PFSK-1 (cell line): ENCODE data around the gene ABCA7.

Source experiments
- POLR2AphosphoS5 ChIP-seq: IDR thresholded peaks from 2 replicates; pipeline ENCODE4 v1.6.1; 2012; ENCODE audit warnings: low read depth, mild to moderate bottlenecking, control low read depth, low read length, moderate library complexity
- REST ChIP-seq, 2 experiments: IDR thresholded peaks; 2 replicates each; pipeline versions ENCODE4 v1.6.1 to v1.8.0; 2011 to 2012; ENCODE audit warnings: low read depth in 2 of 2, low read length in 2 of 2, control low read depth in 1 of 2, inconsistent platforms in 1 of 2, mild to moderate bottlenecking in 1 of 2, moderate library complexity in 1 of 2; ENCODE audit not compliant: insufficient read depth in 1 of 2
- SIN3A ChIP-seq: IDR thresholded peaks from 2 replicates; pipeline ENCODE4 v1.6.1; 2012; ENCODE audit warnings: mild to moderate bottlenecking, low read length, moderate library complexity, borderline replicate concordance; ENCODE audit not compliant: insufficient read depth
- TAF1 ChIP-seq: IDR thresholded peaks from 2 replicates; pipeline ENCODE4 v1.6.1; 2012; ENCODE audit warnings: low read length, control low read depth, borderline replicate concordance; ENCODE audit not compliant: insufficient read depth

- no peak for TF ChIP-seq TAF1
- no peak for TF ChIP-seq REST (IDR thresholded peaks at IDR 0.05; ENCODE audit: insufficient read depth in 1 of 2, low read depth in 2 of 2, low read length in 2 of 2)
- TF ChIP-seq POLR2AphosphoS5: no peak
- no peak for TF ChIP-seq SIN3A
Observed at GRCh38 chr19:1061987-1062386, 22.1 kb downstream of the ABCA7 start.
